Stomach (tissue), 19 donors: ENCODE data around the gene DONSON. TPM values are rescaled to one million over a fixed set of nuclear protein-coding genes. Genes with fewer than 3 reads are reported as not detected.
A peak's percentile ranks its signal among the peaks of the same experiment; 100 is the strongest.
"Not testable (repeated sequence)": the region's sequence is repeated elsewhere in the genome, so short reads cannot be mapped to it uniquely, and the experiment has no call there.

Experiments used
- DNase-seq, 2 donors: peaks; one replicate each; pipeline versions ENCODE4 v3.0.0 to v3.0.0-alpha.2; 2013 to 2019
- H3K27ac ChIP-seq, 5 donors: fragments of 200-600 bp in 4 of 5; sonication (generic) in 4 of 5; one replicate each; pipeline ENCODE4 v1.5.1; 2013 to 2019; ENCODE audit warnings: mild to moderate bottlenecking in 1 of 5, moderate library complexity in 1 of 5
- H3K27me3 ChIP-seq, 3 donors: fragments of 200-600 bp; sonication (generic); one replicate each; pipeline ENCODE4 v1.5.1; 2017 to 2019; ENCODE audit warnings: mixed run types in 1 of 3
- H3K36me3 ChIP-seq, 4 donors: fragments of 200-600 bp; sonication (generic); 1 replicate in 3 of 4; 2 replicates in 1 of 4; pipeline ENCODE4 v1.5.1; 2016 to 2019
- H3K4me1 ChIP-seq, 4 donors: fragments of 200-600 bp; sonication (generic); one replicate each; pipeline ENCODE4 v1.5.1; 2016 to 2019
- H3K4me3 ChIP-seq, 4 donors: fragments of 200-600 bp; sonication (generic) in 3 of 4; one replicate each; pipeline ENCODE4 v1.5.1; 2016 to 2019; ENCODE audit warnings: mild to moderate bottlenecking in 1 of 4
- H3K9me3 ChIP-seq, 4 donors: fragments of 200-600 bp; sonication (generic); one replicate each; pipeline ENCODE4 v1.5.1; 2016 to 2019
- EP300 ChIP-seq: sonication (generic); formaldehyde crosslinking; IDR thresholded peaks from one replicate; pipeline ENCODE4 v1.6.1; 2017; ENCODE audit warnings: antibody characterized with exemption
- POLR2A ChIP-seq, 4 donors: fragments of 450-650 bp; IDR thresholded peaks; one replicate each; pipeline ENCODE4 v1.6.1; 2016; ENCODE audit warnings: antibody characterized with exemption in 4 of 4, control low read depth in 2 of 4, mild to moderate bottlenecking in 1 of 4, moderate library complexity in 1 of 4
- POLR2AphosphoS5 ChIP-seq, 3 donors: sonication (generic); formaldehyde crosslinking; IDR thresholded peaks; one replicate each; pipeline ENCODE4 v1.6.1; 2016; ENCODE audit warnings: antibody characterized with exemption in 3 of 3
- WGBS, 5 donors: extraction: QIAGEN DNeasy Blood & Tissue Kit in 3 of 5; methylation state at CpG; one replicate each; pipeline versions ENCODE4 v1.1.5 to v1.1.7; 2013 to 2018; 5-methylcytosine and 5-hydroxymethylcytosine counted together
- intact Hi-C: fragments of 100-400 bp; cut with DNase I; formaldehyde crosslinking; loops from one replicate; pipeline ENCODE4 v1.15.1; 2023; ENCODE audit warnings: low total_unique reads
- long read RNA-seq, 10 donors: transcript quantifications; one replicate each; lab custom pipeline, GENCODE V29; 2026
- polyA plus RNA-seq, 3 donors: library from polyadenylated mRNA; stranded (reverse); fragments of 200-250 nt; gene quantifications; one replicate each; pipeline ENCODE4 v1.2.3, GENCODE V29; 2013
- total RNA-seq, 5 donors: library from RNA; depleted of rRNA; stranded (reverse); fragments of >200 nt; gene quantifications; one replicate each; pipeline versions ENCODE4 v1.1.0 to v1.2.3, GENCODE V29; 2014 to 2016
- TF ChIP-seq, protein P1 (sequence below), 7 experiments: fragments of 450-650 bp in 4 of 7; fragments of 200-600 bp in 3 of 7; sonication (generic) in 3 of 7; IDR thresholded peaks; one replicate each; pipeline ENCODE4 v1.5.1; 2016 to 2019; ENCODE audit warnings: antibody characterized with exemption in 7 of 7, control low read depth in 2 of 7, mild to moderate bottlenecking in 1 of 7
- donor health status: healthy with polysubstance abuse.
- donor health status: Bipolar disorder and iron deficiency.
- donor health status: healthy.

Gene DONSON, protein sequence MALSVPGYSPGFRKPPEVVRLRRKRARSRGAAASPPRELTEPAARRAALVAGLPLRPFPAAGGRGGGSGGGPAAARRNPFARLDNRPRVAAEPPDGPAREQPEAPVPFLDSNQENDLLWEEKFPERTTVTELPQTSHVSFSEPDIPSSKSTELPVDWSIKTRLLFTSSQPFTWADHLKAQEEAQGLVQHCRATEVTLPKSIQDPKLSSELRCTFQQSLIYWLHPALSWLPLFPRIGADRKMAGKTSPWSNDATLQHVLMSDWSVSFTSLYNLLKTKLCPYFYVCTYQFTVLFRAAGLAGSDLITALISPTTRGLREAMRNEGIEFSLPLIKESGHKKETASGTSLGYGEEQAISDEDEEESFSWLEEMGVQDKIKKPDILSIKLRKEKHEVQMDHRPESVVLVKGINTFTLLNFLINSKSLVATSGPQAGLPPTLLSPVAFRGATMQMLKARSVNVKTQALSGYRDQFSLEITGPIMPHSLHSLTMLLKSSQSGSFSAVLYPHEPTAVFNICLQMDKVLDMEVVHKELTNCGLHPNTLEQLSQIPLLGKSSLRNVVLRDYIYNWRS
- total RNA-seq (10 to 100 TPM in 3 of 5 donors, 1 to 10 TPM in 1, under 1 TPM in 1; 0.58 to 72.4 (median 19.1) TPM), polyA plus RNA-seq (10 to 100 TPM in 1 of 3 donors, 1 to 10 TPM in 2; 5.9 to 13.1 (median 6.3) TPM)
- long read RNA-seq, donor 1, partial matches to known transcripts, result 0 of 1 reads
- long read RNA-seq, donor 1, other reads (novel, unspliced or antisense), result 0 of 1 reads
- long read RNA-seq, donor 2, partial matches to known transcripts, result 0 of 2 reads
- long read RNA-seq, donor 2, other reads (novel, unspliced or antisense), result 0 of 2 reads
- long read RNA-seq, donor 3, result 0 reads
- long read RNA-seq, donor 4, result 0 reads
- long read RNA-seq, donor 5, partial matches to known transcripts, result 0 of 4 reads
- long read RNA-seq, donor 5, other reads (novel, unspliced or antisense), result 0 of 4 reads
- long read RNA-seq, donor 6, partial matches to known transcripts, result 0 of 6 reads
- long read RNA-seq, donor 6, other reads (novel, unspliced or antisense), result 0 of 6 reads
- long read RNA-seq, donor 7, partial matches to known transcripts, result 0 of 1 reads
- long read RNA-seq, donor 7, other reads (novel, unspliced or antisense), result 0 of 1 reads
- long read RNA-seq, donor 8, partial matches to known transcripts, result 0 of 2 reads
- long read RNA-seq, donor 8, other reads (novel, unspliced or antisense), result 0 of 2 reads
- long read RNA-seq, donor 9, result 0 reads
- long read RNA-seq, donor 10, partial matches to known transcripts, result 0 of 1 reads
- long read RNA-seq, donor 10, other reads (novel, unspliced or antisense), result 0 of 1 reads

DNA sequence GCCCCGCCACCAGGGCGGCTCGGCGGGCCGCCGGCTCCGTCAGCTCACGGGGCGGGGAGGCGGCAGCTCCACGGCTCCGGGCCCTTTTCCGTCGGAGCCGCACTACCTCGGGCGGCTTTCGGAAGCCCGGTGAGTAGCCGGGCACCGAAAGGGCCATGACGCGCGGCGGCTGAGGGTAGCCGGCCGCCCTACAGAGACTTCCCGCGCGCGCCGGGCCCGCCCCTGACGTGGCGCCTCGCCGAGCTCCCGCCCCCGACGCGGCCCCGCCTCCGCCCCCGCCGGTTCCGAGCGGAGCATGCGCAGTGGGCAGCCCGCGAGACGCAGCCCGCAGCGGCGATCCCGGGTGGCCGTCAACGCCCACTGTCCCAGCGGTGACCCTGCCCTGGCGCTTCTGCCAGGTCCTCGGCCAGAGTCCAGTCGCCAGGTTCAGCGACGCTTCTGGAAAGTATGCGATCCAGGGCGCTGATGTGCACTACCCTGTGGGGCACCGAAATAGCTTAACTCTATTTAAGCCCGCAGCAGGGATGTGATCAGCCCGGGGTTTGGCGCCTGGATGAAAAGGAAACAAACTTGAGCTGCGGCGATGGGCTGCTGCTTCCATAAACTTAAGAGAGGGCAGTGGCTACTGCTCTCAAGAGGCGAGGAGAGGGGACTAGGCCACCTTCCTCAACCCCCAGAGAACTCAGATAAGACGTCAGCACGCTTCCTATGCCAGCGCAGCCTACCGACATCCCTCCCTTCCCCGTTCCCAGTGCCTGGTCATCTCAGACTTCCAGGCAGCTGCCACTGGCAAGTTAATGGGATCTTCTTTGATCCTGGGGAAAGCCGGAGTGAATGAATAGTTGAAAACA is at the start of gene DONSON:
TSS of gene DONSON (minus strand) at position 200 of the 851 bp plus-strand sequence. CDS start at position 157, 43 bp downstream.
- Histone ChIP-seq H3K27ac (peak within 1 kb of the TSS; percentile 89 to 96 (median 90)), H3K4me1 (peaks cover 0 to 22% (median 13%) of the 10 kb centered on the region in 4 donors), H3K9me3 (no peaks in the 10 kb centered on the region), H3K4me3 (peak within 1 kb of the TSS; percentile 73 to 90 (median 84)), H3K36me3 (peaks cover 0 to 17% (median 2%) of the 10 kb centered on the region in 4 donors), H3K27me3 (no peaks in the 10 kb centered on the region)
- TF ChIP-seq, protein P1, sequence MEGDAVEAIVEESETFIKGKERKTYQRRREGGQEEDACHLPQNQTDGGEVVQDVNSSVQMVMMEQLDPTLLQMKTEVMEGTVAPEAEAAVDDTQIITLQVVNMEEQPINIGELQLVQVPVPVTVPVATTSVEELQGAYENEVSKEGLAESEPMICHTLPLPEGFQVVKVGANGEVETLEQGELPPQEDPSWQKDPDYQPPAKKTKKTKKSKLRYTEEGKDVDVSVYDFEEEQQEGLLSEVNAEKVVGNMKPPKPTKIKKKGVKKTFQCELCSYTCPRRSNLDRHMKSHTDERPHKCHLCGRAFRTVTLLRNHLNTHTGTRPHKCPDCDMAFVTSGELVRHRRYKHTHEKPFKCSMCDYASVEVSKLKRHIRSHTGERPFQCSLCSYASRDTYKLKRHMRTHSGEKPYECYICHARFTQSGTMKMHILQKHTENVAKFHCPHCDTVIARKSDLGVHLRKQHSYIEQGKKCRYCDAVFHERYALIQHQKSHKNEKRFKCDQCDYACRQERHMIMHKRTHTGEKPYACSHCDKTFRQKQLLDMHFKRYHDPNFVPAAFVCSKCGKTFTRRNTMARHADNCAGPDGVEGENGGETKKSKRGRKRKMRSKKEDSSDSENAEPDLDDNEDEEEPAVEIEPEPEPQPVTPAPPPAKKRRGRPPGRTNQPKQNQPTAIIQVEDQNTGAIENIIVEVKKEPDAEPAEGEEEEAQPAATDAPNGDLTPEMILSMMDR (IDR thresholded peaks at IDR 0.05), result no peak
- no peak for TF ChIP-seq POLR2A (IDR thresholded peaks at IDR 0.05)
- peak in 2 of 3 donors; percentile 61 to 72 for TF ChIP-seq POLR2AphosphoS5 (IDR thresholded peaks at IDR 0.05)
- no peak for TF ChIP-seq EP300
- DNase-seq, result peak; percentile 89 to 96
- 0 to 1% (median 0%) methylated on average over 34 to 78 of the region's 78 CpGs for WGBS, 5 donors
- intact Hi-C loops, result no loop called here

DNA sequence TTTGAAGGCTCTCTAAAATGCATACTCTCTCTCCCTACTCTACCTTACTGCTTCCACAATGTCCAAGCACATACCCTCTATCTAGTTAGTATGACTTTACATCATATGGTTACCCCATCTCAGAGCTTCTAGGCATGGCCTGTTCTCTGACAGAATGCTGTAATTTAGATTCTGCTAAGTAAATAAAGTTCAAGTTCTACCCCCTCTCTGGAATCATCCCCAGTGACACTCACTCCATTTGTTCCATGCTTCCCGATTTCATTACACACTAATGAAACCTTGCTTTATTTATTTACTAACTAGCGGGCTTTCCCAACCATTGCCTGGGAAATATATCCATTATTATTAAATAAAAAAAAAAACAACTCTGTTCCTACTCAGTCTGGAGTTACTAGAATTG is 45.8 kb upstream of the DONSON start:
- no peak overlapping the region for H3K4me3 ChIP-seq

DNA sequence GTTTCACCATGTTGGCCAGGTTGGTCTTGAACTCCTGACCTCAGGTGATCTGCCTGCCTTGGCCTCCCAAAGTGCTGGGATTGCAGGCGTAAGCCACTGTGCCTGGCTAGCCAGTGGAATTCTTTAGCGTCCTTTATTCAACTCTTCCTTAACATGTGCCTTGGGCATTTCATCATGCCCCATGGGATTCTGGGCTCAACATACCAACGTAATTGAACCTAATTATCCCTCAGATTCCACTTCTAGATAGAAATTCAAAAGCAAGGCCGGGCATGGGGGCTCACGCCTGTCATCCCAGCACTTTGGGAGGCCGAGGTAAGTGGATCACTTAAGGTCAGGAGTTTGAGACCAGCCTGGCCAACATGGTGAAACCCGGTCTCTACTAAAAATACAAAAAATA is 37.7 kb upstream of the DONSON start:
- H3K27ac ChIP-seq, H3K4me3 ChIP-seq, intact Hi-C loops, H3K9me3 ChIP-seq, DNase-seq, H3K27me3 ChIP-seq, H3K4me1 ChIP-seq: not testable (repeated sequence)
- WGBS, 5 donors, result 91 to 97% (median 96%) methylated on average over 7 of the region's 7 CpGs
- H3K36me3 ChIP-seq, result peaks cover 0 to 74% (median 69%) of the 10 kb centered on the region in 4 donors

More for the DNA sequence above, 45.8 kb upstream of the DONSON start:
- TF ChIP-seq, protein P1 (IDR thresholded peaks at IDR 0.05), result no peak
- TF ChIP-seq EP300, result no peak
- no peak for TF ChIP-seq POLR2A (IDR thresholded peaks at IDR 0.05)
- TF ChIP-seq POLR2AphosphoS5 (IDR thresholded peaks at IDR 0.05), result no peak
- Histone ChIP-seq H3K4me1 (peaks cover 0 to 20% (median 5%) of the 10 kb centered on the region in 4 donors), H3K27ac (no peak overlapping the region), H3K27me3 (no peaks in the 10 kb centered on the region), H3K9me3 (no peaks in the 10 kb centered on the region), H3K36me3 (peaks cover 0 to 34% (median 30%) of the 10 kb centered on the region in 4 donors)
- DNase-seq, result no peak
- 70 to 87% (median 83%) methylated on average over 2 of the region's 2 CpGs for WGBS, 5 donors
- intact Hi-C loops, result no loop called here

DNA sequence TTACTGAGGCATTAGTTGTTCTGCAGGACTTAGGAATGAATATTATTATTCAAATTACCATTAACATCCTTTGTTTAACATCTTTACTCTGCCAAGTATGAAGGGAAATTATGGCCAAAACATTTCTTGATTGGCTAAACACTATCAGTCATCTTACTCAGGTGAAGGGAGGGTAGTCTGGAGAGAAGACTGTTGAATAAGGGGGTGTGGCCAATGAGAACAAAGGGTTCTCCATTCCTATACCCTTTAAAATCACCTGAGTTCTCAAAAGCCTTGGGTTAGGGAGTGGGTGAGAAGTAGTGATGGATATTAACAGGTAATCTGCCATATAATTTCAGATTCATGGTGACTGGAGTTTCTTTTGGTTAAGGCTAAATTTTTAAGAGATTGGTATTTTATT is 33.8 kb upstream of the DONSON start:
- TF ChIP-seq EP300 (no peak), POLR2AphosphoS5 (IDR thresholded peaks at IDR 0.05) (peak in 1 of 3 donors; percentile 5), POLR2A (IDR thresholded peaks at IDR 0.05) (no peak)
- intact Hi-C loops, result no loop called here
- Histone ChIP-seq H3K9me3 (no peaks in the 10 kb centered on the region), H3K4me3 (no peak overlapping the region), H3K27me3 (no peaks in the 10 kb centered on the region), H3K4me1 (no peaks in the 10 kb centered on the region), H3K27ac (no peak overlapping the region), H3K36me3 (peaks cover 0 to 73% (median 67%) of the 10 kb centered on the region in 4 donors)
- DNase-seq, result peak in 1 of 2 donors; percentile 40
